IPS DF 4.7 (cell line): Measurements from ENCODE around the gene LCN12.

Experiments
- DNase-seq: peaks from one replicate; pipeline ENCODE4 v3.0.0-alpha.2; 2013; ENCODE audit warnings: low spot score; ENCODE audit errors: extremely low read depth

LCN12 gene

DNA sequence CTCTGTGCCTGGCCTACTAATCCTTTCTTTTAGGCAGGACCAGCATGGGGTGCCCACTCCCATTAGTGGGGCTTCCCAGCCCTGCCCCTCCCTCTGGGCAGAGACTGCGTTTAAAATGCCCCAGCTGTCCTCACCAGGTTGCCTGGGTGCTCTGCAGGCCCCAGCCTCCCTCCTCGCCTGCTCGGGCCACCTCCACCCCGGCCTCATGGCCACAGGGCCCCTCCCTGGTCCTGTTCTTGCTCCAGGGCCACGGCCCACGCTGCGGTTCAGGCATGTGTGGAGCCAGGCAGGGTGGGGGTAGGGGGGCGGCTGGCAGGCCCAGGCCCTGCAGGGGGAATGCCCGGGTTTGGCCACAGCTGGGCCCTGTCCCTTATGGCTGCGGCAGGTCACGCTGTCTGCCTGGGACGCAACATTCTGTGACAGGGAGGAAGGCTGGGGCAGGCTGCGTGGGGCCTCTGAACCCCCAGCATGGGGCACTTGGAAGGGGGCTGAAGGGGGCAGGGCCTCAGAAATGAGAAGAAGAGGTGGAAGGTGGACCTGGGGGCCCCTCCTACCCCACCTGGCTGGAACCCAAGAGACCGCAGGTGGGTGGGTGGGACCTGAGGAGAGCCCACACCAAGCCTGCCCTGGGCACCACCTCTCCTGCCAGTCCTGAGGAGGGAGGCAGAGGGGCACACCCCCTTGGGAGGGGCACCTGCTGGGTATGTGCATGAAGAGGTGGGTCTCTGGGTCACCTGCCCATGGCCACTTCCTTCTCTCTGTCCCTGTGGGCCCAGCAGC, at the start of gene LCN12:
TSS of gene LCN12 (plus strand) at position 733 of the 780 bp plus-strand sequence. CDS start 55 bp downstream, outside the sequence.
- no peak for DNase-seq

GRCh38 chr9:136903041-136903554, 49.0 kb upstream of the LCN12 start:
- no peak for DNase-seq

DNA sequence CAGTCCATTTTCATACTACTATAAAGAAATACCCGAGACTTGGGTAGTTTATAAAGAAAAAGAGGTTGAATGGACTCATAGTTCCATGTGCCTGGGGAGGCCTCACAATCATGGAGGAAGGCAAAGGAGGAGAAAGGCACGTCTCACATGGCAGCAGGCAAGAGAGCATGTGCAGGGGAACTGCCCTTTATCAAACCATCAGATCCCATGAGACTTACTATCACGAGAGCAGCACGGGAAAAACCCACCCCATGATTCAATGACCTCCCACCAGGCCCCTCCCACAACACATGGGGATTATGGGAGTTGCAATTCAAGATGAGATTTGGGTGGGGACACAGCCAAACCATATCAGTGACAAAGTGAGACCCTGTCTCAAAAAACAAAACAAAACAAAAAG, 45.8 kb upstream of the LCN12 start:
- DNase-seq, result no peak

DNA sequence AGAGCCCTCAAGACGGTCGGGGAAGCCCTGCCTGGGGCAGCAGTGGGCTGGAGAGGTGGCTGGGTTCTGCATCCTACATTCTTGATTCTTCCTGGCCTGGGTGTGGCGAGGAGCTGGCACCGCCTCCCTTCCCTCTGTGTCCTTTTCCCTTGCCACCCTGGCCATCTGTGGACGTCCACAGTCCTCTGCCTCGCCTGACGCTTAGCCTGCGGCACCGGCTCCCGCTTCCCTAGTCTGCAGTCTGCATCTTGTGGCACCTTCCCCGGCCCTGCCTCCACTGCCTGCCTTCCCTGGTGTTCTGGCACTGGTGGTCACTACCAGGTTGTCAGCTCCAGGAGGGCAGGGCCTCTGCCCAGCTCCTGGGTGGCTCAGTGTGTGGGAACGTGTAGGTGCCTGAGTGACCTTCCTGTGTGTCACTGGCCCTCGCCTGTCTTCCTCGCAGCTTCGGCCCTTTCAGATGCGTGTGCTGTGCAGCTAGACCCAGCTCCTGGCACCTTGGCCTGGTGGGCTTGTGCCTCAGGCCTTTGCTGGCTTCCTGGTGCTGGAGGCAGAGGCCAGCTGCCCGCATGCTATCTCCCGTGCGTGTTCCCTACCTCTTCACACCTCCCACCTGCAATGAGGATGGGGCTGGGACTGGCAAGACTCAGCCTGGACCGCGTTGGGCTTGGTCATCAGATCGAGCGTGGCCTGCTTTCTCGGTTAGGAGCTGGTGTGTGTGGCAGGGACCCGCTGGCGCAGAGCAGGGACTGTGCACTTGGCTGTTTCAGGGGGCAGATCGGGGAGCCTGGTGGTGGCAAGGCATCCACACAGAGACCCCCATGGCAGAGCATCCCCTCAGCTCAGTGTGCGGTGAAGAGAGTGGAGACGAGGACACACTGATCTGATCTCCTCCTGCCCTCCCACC, 44.8 kb upstream of the LCN12 start:
- no peak for DNase-seq

DNA sequence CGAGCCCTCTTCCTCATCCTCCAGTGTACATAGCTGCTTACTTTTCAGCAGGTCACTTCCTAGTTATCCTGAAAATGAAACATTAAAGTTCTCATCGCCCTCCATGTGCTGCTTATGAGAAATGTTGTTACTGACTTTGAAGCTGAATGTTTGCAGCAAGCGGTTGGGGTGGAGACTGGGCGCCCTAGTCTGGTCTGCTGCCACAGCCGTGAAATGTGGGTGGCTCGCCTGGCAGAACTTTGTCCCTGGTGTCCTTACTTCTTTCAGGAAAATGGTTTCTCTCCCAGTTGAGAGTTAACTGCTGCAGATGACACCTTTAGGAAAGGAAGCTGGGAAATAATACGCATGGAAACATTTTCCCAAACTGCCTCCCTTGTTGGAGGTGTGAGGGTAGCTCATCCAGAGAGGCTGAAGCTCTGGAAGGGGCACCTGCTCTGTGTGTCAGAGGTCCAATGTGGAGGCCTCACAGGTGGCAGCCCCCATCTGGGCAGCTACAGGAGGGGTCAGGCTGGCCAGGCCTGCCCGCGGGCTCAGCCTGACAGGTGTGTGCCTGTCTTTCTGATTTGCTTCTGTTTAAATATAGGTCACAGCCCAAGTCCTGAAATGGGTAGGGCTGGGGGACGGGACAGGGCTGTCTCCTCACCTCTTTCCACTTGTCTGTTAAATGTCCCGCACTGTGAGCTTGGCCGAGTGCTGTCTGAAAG, 41.7 kb upstream of the LCN12 start:
- no peak for DNase-seq

- DNase-seq, result no peak
Observed at GRCh38 chr9:136910901-136911245, 41.2 kb upstream of the LCN12 start.

- DNase-seq, result no peak
Observed at GRCh38 chr9:136913701-136914438, 38.2 kb upstream of the LCN12 start.

- no peak for DNase-seq
Observed at GRCh38 chr9:136915632-136916329, 36.3 kb upstream of the LCN12 start.

DNA sequence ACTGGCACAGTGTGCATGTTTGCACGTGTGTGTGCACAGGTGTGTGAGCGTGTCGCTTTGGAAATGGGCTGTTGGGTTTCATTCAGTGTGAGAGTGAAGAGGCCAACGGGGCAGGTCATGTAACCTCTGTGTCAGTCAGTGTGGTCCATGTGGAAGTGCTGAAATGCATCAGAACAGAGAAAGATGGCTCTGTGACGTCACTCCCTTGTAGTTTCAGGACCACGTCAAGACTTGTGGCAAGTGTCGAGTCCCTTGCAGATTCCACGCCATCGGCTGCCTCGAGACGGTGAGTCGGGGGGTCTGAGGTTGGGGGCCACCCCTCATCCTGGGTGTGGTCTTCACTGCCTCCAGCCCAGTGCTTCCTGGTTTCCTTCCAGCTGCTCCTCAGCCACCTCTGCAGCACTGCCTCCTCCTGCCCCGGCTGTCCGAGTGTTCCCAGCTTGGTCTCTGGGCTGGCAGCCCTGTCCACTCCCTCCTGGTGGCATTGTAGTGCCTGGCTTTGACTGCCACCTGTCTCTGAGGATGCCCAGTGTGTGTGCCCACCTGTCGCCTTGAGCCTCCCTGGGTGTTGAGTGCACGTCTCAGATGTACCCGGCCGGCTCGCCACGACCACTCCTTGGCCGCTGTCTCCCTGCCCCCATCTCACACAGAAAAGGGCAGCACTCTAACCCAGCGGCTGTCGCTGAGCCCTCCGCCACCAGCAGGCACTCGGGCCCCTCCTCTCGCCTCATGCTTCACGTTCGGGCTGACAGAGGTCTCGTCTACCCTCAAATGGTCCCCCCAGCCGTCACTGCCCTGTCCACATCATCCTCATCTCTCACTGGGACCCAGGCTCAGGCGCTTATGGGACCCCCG, 35.5 kb upstream of the LCN12 start:
- no peak for DNase-seq

DNA sequence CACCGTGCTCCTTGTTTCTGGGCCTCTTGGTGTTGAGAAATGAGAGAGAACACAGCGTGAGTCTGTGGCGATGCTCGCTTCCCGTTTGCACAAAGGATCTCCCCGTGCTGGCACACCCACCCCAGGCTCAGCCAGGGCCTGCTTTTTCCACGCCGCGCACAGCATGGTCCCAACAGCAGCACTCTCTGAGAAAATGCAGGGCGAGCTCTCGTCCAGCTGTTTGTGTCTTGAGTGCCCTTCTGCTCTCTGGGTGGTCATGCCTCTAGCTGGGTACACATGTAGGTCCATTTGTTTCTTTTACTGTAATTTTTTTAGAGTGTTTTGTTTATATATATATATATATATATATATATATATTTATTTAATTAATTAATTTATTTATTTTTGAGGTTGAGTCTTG, 34.2 kb upstream of the LCN12 start:
- no peak for DNase-seq

DNA sequence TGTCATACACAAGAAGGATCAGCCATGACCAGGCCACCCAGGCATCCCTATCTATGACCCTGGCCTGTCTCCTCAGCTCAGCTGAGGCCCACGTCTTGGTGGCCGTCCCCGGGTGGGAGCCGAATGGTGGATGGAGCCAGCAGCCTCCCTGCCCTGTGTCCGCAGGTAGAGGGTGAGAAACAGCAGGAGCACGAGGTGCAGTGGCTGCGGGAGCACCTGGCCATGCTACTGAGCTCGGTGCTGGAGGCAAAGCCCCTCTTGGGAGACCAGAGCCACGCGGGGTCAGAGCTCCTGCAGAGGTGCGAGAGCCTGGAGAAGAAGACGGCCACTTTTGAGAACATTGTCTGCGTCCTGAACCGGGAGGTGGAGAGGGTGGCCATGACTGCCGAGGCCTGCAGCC, 32.0 kb upstream of the LCN12 start:
- DNase-seq, result no peak

GRCh38 chr9:136920734-136921231, 31.3 kb upstream of the LCN12 start:
- DNase-seq, result no peak

DNA sequence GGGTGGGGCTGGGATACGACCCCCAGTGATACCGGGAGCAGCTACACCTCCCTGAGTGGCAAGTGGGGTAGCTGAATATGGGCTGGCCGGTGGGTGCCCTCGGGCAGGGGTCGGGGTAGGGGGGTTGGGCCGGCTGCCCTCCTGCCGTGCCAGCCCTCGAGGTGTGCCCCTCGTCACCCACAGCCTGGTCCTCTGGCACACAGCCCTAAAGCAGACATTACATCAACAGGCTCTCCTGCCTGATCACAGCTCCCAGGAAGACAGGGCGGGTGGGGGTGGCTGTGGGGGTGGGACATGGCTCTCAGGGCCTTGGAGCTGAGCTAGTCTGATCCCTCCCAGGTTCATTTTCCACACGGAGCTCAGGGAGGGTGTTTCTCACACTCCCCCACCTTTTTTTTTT, 30.8 kb upstream of the LCN12 start:
- DNase-seq, result no peak

DNA sequence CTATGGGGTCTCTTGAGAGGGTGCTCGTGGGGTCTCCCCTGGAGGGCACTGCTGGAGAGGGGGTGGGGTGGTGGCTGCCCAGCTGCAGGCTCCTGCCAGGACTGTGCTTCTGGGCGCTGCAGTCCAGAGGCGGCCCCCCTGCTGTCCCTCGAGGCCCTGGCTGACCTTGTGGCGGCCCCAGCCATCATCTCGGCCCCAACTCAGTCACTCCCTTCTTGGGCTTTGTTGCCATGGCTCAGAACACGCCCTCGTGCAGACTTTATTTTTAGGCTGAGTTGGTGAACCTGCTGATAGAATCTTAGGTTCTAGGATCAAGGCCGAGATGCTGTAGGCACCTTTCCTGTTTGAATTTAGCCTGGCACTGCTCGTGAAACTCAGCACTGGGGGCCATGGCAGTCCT, 30.4 kb upstream of the LCN12 start:
- DNase-seq, result no peak

DNA sequence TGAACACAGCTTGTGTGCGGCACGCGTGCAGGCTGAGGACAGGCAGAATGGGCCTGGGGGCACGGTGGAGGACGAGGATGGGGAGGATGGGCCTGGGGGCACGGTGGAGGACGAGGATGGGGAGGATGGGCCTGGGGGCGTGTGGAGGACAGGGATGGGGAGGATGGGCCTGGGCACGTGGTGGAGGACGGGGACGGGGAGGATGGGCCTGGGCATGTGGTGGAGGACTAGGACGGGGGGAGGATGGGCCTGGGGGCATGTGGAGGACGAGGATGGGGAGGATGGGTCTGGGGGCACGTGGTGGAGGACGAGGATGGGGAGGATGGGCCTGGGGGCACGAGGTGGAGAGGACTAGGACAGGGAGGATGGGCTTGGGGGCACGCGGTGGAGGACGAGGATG, 29.5 kb upstream of the LCN12 start:
- no peak for DNase-seq

GRCh38 chr9:136923881-136924280, 28.2 kb upstream of the LCN12 start:
- DNase-seq, result no peak

DNA sequence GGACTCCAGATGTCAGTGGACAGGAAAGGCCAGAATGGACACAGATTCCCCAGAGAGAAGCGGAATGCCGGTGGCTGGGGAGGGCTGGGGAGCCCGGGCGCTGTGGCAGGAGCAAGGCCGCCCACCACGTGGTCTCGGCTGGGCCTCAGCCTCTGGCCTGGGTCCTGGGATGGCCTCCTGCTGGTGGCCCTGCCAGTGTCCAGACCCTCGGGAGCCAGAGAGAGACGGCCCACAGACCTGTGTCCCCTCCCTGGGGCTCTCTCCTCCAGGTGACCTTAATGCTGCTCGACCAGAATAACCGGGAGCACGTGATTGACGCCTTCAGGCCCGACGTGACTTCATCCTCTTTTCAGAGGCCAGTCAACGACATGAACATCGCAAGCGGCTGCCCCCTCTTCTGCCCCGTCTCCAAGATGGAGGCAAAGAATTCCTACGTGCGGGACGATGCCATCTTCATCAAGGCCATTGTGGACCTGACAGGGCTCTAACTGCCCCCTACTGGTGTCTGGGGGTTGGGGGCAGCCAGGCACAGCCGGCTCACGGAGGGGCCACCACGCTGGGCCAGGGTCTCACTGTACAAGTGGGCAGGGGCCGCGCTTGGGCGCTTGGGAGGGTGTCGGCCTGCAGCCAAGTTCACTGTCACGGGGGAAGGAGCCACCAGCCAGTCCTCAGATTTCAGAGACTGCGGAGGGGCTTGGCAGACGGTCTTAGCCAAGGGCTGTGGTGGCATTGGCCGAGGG, 26.5 kb upstream of the LCN12 start:
- no peak for DNase-seq

DNA sequence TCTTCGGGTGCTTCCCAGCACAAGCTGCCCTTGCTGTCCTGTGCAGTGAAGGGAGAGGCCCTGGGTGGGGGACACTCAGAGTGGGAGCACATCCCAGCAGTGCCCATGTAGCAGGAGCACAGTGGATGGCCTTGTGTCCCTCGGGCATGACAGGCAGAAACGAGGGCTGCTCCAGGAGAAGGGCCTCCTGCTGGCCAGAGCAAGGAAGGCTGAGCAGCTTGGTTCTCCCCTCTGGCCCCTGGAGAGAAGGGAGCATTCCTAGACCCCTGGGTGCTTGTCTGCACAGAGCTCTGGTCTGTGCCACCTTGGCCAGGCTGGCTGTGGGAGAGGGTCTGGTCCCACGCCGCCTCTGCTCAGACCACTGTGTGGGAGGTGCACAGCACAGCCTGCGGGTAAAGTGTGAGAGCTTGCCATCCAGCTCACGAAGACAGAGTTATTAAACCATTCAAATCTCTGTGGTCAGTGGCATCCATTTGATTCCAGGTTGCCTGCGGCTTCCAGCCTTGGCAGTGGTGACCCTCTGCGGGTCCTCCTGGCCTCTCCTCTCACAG, 25.8 kb upstream of the LCN12 start:
- DNase-seq, result no peak
